Upper lobe of left lung (tissue), 4 donors: Measurements from ENCODE around the gene ZNF865.
"Not testable (repeated sequence)": the region's sequence is repeated elsewhere in the genome, so short reads cannot be mapped to it uniquely, and the experiment has no call there.

Experiments used
- CTCF ChIP-seq, 6 experiments: fragments of 450-650 bp in 4 of 6; fragments of 200-600 bp in 2 of 6; sonication (generic) in 2 of 6; IDR thresholded peaks; one replicate each; pipeline ENCODE4 v1.5.1; 2016 to 2019; ENCODE audit warnings: antibody characterized with exemption in 6 of 6
- EP300 ChIP-seq, 4 donors: sonication (generic); formaldehyde crosslinking; IDR thresholded peaks; one replicate each; pipeline ENCODE4 v1.5.1; 2017; ENCODE audit warnings: antibody characterized with exemption in 4 of 4, control low read depth in 2 of 4

DNA sequence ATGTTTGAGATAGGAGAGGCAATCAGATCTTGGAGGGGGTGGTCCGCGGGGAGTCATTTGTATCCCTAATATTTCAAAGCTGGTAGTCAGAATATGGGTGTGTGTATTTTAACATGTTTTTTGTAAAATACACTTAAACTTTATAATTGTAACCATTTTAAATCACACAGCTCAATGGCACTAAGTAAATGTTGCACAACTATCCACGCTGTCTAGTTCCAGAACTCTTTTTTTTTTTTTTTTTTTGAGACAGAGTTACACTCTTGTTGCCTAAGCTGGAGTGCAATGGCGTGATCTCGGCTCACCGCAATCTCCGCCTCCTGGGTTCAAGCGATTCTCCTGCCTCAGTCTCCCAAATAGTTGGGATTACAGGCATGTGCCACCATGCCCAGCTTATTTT lies 21.6 kb upstream of the ZNF865 start:
- not testable (repeated sequence) for TF ChIP-seq CTCF, EP300 (IDR thresholded peaks at IDR 0.05)
